HG03196 (cell line): ENCODE results near the gene SLC7A6OS.

Source experiments
- ATAC-seq: cut with Tn5 transposase; IDR thresholded peaks from one replicate; pipeline ENCODE4 v1.9.1; 2021; ENCODE audit not compliant: unreplicated experiment

SLC7A6OS gene

GRCh38 chr16:68345351-68345810 lies 34.6 kb upstream of the SLC7A6OS start:
- no peak for ATAC-seq

GRCh38 chr16:68344252-68344651 lies 33.5 kb upstream of the SLC7A6OS start:
- ATAC-seq: no peak

- ATAC-seq: no peak
These were observed 32.4 kb upstream of the SLC7A6OS start for GRCh38 chr16:68343137-68343536.

GRCh38 chr16:68342620-68343019 lies 31.9 kb upstream of the SLC7A6OS start:
- ATAC-seq: no peak

- ATAC-seq: no peak
These were observed 28.5 kb upstream of the SLC7A6OS start for GRCh38 chr16:68339214-68339613.

- ATAC-seq: no peak
These were observed 27.8 kb upstream of the SLC7A6OS start for GRCh38 chr16:68338326-68339119.

- ATAC-seq: no peak
These were observed 24.4 kb upstream of the SLC7A6OS start for GRCh38 chr16:68335175-68335574.

- ATAC-seq: no peak
These were observed 21.8 kb upstream of the SLC7A6OS start for GRCh38 chr16:68332411-68333121.

GRCh38 chr16:68331879-68332410 lies 21.2 kb upstream of the SLC7A6OS start:
- ATAC-seq: no peak

GRCh38 chr16:68328860-68329390 lies 18.2 kb upstream of the SLC7A6OS start:
- ATAC-seq: no peak

- peak; percentile 61 for ATAC-seq
These were observed 17.6 kb upstream of the SLC7A6OS start for GRCh38 chr16:68328151-68328859.

GRCh38 chr16:68324780-68325357 lies 14.1 kb upstream of the SLC7A6OS start:
- ATAC-seq: no peak

GRCh38 chr16:68324336-68324735 lies 13.6 kb upstream of the SLC7A6OS start:
- ATAC-seq: no peak

- no peak for ATAC-seq
These were observed 8.6 kb upstream of the SLC7A6OS start for GRCh38 chr16:68319185-68319908.

- no peak for ATAC-seq
These were observed 2.4 kb upstream of the SLC7A6OS start for GRCh38 chr16:68313116-68313515.

- peak; percentile 24 for ATAC-seq
These were observed 341 bp downstream of the SLC7A6OS start for GRCh38 chr16:68310437-68310773.

GRCh38 chr16:68309799-68310198 lies 947 bp downstream of the SLC7A6OS start:
- ATAC-seq: no peak

GRCh38 chr16:68306633-68307032 lies 4.1 kb downstream of the SLC7A6OS start:
- no peak for ATAC-seq

- no peak for ATAC-seq
These were observed 9.8 kb downstream of the SLC7A6OS start for GRCh38 chr16:68300734-68301459.
